Superior temporal gyrus (tissue), 1 donor: ENCODE measurements around the gene EYA2.

Experiments used
- DNase-seq: peaks from one replicate; pipeline ENCODE4 v3.0.0-alpha.2; 2016; ENCODE audit errors: extremely low spot score

EYA2 gene

DNA sequence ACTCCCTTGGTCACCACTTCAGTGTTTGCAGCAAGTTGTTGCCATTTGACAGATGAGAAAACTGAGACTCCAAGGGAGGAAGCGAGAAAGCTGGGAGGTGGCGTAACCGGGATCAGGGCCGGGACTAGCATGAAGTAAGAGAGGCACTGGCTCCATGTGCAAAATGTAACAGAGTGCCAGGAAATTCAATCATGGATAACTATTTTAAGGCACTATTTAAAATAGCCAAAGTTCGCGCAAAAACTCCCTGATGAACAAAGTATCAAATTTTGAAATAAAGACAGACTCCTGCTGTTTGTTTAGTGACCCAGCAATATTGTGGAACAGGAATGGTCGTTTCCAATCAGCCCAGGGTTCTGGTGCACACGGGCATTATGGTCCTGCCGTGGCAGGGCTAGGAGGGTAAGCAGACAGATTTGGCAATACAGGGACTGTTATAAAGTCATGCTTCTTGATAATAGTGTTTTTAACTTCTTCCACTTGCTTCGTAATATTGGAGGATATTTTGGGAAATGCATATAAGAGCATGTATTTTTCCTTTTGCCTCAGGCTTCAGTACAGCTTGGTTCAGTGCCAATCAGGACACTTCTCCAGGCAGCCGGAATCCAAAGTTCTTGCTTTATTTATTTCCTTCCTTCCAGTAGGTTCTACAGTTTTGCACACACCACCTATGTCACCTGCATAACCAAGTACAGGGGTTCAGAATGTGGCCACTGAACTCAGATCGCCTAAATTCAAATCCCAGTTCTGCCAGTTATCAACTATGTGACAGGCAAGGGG lies 141.6 kb downstream of the EYA2 start:
- no peak for DNase-seq

DNA sequence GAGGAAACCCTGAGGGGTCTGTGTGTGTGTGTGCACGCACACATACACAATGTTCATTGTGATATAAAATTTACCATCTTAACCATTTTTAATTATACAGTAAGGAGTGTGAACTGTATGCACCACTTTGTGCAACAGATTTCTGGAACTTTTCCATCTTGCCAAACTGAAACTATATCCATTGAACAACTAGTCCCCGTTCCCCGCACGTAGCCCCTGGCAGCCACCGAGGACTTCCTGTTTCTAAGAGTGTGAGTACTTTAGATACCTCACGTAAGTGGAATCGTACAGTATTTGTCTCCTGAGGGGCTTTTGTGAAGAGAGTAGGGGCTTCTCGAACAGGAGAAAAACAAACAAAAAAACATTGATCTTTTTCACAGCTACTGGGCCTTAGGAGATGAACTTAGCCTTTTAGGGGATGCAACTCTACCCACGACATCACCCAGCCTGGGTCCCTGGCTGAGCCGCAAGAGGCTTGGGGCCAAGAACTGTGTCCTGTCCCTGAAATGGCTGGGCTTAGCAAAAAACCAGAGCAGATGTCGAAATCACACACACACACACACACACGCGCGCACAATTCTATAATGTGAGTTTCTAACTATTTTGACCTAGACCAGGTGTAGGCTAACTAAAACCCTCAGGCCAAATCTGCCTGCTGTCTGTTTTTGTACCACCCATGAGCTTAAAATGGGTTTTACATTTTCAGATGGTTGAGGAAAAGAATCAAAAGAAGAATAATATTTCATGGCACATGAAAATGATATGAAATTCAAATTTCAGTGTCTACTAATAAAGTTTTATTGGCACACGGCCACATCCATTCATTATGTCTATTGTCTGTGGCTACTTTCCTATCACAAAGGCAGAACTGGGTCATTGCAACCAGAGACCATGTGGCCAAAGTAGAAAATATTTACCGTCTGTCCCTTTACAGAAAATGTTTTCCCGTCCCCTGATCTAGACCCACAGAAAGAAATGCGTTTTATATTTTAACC lies 144.2 kb downstream of the EYA2 start:
- no peak for DNase-seq

GRCh38 chr20:47040506-47041125 lies 146.0 kb downstream of the EYA2 start:
- DNase-seq: no peak

DNA sequence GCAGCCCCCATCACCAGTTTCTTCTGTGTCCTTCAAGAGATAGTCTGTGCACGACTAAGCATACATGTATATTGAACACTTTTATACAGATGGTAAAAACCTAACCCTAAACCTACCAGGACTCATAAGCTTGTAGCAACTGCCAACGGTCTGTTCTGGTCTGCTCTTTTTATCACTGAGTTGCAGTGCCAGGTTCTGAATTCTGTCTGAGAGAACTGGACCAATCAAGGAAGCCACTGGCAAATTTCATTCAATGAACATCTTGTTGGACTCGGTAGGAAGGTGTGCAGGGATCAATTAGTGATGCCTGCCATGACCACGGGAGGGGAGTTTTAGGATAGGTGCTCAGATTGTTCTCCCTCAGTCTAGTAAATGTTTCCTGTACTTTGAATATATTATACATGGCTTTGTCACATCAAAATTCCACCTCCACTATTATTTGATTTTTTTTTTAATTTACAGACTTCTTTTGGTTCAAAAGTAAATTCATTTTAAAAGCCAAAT lies 146.8 kb downstream of the EYA2 start:
- DNase-seq: no peak

GRCh38 chr20:47042464-47042863 lies 147.8 kb downstream of the EYA2 start:
- DNase-seq: no peak

DNA sequence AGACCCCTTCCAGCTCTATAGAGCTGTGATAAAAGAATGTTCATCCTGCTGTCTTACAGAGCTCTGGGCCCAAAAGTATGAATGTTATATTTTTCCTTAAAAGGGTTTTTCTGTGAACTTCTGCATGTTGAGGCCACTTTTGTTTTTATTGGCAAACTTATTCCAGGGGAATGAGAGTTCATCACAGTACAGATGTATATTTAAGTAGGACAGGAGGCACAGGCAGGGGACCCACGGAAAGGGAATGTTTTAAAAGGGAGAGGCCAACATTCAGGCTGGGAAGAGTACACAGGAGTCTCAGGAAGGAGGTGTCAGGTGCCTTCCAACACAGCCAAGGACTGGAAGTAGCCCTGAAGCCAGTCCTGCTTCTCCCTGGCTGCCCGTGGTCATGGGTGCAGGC lies 148.4 kb downstream of the EYA2 start:
- no peak for DNase-seq

GRCh38 chr20:47044938-47045337 lies 150.3 kb downstream of the EYA2 start:
- no peak for DNase-seq

GRCh38 chr20:47048054-47048453 lies 153.4 kb downstream of the EYA2 start:
- DNase-seq: no peak

DNA sequence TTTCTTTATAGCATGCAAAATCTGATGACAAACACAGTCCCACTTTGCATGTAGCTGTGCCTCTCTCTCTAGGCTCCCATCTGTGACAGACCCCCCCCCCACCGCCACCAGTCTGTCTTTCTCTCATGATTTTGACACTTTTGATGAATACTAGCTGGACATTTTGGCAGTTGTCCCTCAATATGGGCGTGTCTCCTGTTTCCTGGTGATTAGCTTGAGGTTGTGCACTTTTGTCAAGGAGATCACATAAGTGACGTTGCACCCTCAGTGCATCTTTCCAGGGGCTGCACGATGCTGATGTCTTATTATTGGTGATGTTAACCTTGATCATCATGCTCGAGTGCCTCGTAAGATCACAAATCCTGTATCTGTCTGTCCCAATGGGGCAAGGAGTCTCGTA lies 155.1 kb downstream of the EYA2 start:
- no peak for DNase-seq

DNA sequence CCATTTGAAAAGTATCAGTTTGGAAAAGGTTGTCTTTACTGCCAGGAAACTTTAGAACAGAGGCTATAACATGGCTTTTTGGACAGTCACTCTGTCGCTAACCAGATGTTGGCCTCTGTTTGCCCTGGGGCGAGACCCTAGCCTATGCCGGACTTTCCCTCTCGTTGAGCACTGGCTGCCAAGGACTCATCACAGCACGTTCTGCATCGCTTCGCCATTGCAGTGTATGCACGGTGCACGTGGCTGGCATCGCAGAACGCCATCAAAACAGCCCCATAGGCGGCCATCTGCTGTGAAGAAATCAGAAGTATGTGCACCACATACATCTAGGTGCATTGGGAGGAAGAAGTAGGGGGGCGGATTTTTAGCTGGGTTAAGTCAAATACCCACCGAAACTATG lies 156.4 kb downstream of the EYA2 start:
- no peak for DNase-seq

GRCh38 chr20:47051936-47052526 lies 157.4 kb downstream of the EYA2 start:
- no peak for DNase-seq

DNA sequence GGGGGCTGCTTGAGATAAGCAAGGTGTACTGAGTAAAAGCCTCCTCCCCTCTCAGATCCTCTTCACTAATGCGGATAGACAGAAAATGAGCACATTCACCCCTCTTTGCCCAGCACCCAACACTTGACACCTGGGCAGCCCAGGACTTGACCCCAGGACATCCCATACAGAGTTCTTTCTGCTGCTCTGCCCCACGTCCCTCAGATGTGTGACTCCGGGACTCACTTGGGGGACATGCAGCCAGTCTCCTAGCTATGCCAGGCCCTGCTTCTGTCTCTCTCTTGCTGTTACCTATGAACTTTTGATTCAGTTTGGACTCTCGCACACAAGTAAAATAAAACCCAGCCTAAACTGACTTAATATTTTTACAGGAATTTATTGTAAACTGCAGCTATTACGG lies 159.9 kb downstream of the EYA2 start:
- no peak for DNase-seq

- DNase-seq: no peak
These were observed 160.3 kb downstream of the EYA2 start for GRCh38 chr20:47054945-47055344.

DNA sequence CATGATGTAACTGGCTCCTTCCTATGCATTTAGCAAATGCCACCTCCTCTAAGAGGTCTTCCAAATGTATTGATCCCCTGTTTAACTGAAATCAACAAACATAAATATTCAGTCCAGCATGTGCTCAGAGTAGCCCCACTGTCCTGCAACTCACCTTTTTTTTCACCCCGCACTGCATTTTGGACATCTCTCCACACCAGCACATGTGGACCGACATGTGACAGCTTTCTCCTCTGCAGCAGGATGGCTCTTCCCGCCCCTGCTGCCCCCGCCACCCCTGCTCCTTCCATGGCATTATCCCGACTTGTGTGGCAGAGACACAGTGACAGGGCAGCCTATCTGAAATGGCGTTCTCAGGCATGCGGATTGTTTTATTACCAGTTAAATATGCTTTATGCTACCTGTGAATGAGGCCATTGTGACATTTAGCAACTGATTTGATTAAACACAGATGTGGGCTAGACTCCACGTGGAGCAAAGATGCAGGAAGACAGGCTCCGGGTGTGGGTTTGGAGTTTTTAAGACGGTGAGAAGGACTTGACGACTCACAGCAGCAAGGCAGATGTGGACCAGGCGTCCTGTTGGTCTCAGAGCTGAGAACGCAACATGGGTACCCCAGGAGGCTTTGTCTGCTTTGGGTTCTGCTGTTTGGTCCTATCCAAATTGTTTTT lies 161.2 kb downstream of the EYA2 start:
- no peak for DNase-seq

DNA sequence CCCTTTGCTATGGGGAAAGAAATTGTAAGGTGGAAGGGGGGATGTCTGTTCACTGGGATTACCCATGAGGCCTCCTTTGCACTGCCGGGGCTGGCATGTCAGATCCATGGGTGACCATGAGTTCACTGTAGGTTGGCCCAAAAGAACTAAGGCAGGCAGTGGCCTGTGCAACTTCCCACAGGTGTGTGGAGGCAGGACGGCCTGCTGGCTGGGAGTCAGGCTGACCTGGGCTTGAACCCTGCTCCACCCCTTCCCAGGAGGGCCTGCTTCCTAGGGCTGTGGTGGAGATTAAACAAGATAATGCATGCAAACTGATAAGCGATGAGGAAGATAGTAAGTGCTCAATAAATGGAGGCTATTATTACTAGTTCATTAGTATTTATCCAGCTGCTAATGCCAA lies 163.0 kb downstream of the EYA2 start:
- no peak for DNase-seq

GRCh38 chr20:47058236-47058635 lies 163.6 kb downstream of the EYA2 start:
- DNase-seq: no peak

- no peak for DNase-seq
These were observed 164.9 kb downstream of the EYA2 start for GRCh38 chr20:47059536-47059935.

GRCh38 chr20:47061549-47061948 lies 166.9 kb downstream of the EYA2 start:
- DNase-seq: no peak

DNA sequence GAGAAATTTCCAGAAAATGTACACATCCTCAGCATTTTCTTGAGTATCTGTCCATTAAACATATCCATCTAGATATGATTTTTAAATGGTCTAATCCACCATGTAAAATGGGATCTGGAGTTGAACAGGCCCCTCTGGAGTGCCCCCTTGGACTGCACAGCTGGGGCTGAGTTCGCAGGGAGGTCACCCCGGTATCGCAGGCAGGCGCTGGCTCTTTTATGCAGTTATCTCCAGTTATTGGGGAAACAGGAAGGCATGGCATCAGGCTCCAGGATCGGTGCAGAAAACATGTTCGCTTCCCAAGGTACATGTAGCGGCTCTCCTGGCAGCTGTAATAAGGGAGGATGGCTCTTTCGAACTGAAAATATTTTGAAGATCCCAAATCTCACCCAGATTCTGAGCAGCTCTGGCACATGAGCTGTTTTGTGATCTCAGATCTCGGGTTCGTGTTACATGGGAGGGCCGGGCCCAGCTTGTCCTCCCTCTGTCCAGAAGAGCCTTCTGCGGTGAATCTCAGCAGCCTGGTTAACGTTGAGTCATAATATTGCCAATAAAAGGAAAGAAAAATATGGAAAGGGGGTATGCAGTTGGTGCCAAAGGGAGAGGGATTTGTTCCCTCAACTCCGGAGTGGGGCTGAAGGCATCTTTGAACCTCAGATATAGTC lies 167.7 kb downstream of the EYA2 start:
- no peak for DNase-seq

GRCh38 chr20:47063407-47063806 lies 168.8 kb downstream of the EYA2 start:
- DNase-seq: no peak

DNA sequence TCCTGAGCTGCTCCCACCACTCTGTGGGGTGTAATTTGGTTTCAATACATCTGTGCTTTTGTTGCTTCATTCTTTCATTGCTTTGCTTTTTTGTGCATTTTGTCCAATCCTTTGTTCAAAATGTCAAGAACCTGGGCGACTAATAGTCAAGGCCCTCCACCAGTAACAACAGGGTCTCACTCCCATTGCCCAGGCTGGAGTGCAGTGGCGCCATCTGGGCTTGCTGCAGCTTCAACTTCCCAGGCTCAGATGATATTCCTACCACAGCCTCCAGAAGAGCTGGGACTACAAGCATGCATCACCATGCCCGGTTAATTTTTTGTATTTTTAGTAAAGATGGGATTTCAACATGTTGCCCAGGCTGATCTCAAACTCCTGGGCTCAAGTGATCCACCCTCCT lies 169.2 kb downstream of the EYA2 start:
- no peak for DNase-seq
